Breast epithelium (tissue), 3 donors: ENCODE results near the gene CCL26.

Experiments used
- CTCF ChIP-seq, 3 donors: fragments of 450-650 bp; IDR thresholded peaks; one replicate each; pipeline ENCODE4 v1.5.1; 2016 to 2017; ENCODE audit warnings: antibody characterized with exemption in 3 of 3, mild to moderate bottlenecking in 3 of 3, moderate library complexity in 3 of 3
- POLR2A ChIP-seq: fragments of 450-650 bp; IDR thresholded peaks from one replicate; pipeline ENCODE4 v1.6.1; 2016; ENCODE audit warnings: antibody characterized with exemption, mild to moderate bottlenecking, moderate library complexity

GRCh38 chr7:75776295-75776971, 4.4 kb upstream of the CCL26 start:
- TF ChIP-seq CTCF (IDR thresholded peaks at IDR 0.05) = no peak
- TF ChIP-seq POLR2A = no peak
